H9 (cell line): ENCODE data around the gene TMEM87A. TPM values are rescaled to one million over a fixed set of nuclear protein-coding genes. Genes with fewer than 3 reads are reported as not detected.

ENCODE experiments used
- DNase-seq: peaks from one replicate; pipeline ENCODE4 v3.0.0-alpha.2; 2017
- H2AFZ ChIP-seq: one replicate; pipeline ENCODE4 v1.6.1; 2013; ENCODE audit warnings: mild to moderate bottlenecking, low read length, control low read depth, moderate library complexity
- H2AK5ac ChIP-seq: 2 replicates; pipeline ENCODE4 v1.6.1; 2013; ENCODE audit warnings: low read length, control low read depth, mixed read lengths; ENCODE audit not compliant: insufficient read length
- H2BK120ac ChIP-seq: one replicate; pipeline ENCODE4 v1.6.1; 2013; ENCODE audit warnings: low read depth, mild to moderate bottlenecking, low read length, control low read depth, inconsistent platforms; ENCODE audit not compliant: poor library complexity, severe bottlenecking
- H2BK12ac ChIP-seq: 2 replicates; pipeline ENCODE4 v1.6.1; 2013; ENCODE audit warnings: low read length, control low read depth, mixed read lengths, low read depth; ENCODE audit not compliant: insufficient read length
- H2BK15ac ChIP-seq: 2 replicates; pipeline ENCODE4 v1.6.1; 2013; ENCODE audit warnings: low read depth, low read length, control low read depth
- H2BK20ac ChIP-seq: one replicate; pipeline ENCODE4 v1.6.1; 2013; ENCODE audit warnings: low read depth, mild to moderate bottlenecking, low read length, control low read depth, inconsistent platforms; ENCODE audit not compliant: poor library complexity, severe bottlenecking
- H2BK5ac ChIP-seq: 2 replicates; pipeline ENCODE4 v1.6.1; 2013; ENCODE audit warnings: low read length, control low read depth, mixed read lengths; ENCODE audit not compliant: insufficient read length
- H3K14ac ChIP-seq: 2 replicates; pipeline ENCODE4 v1.6.1; 2013; ENCODE audit warnings: low read length, control low read depth; ENCODE audit not compliant: insufficient read depth
- H3K18ac ChIP-seq: 2 replicates; pipeline ENCODE4 v1.6.1; 2013; ENCODE audit warnings: low read depth, mild to moderate bottlenecking, mixed read lengths, low read length, control low read depth; ENCODE audit not compliant: insufficient read length
- H3K23ac ChIP-seq: 2 replicates; pipeline ENCODE4 v1.6.1; 2013; ENCODE audit warnings: low read length, control low read depth, mixed read lengths, low read depth; ENCODE audit not compliant: insufficient read length
- H3K23me2 ChIP-seq: 2 replicates; pipeline ENCODE4 v1.6.1; 2013; ENCODE audit warnings: low read depth, mild to moderate bottlenecking, mixed read lengths, low read length, control low read depth; ENCODE audit not compliant: insufficient read length, poor library complexity, severe bottlenecking
- H3K27ac ChIP-seq: 2 replicates; pipeline ENCODE4 v1.5.1; 2013; ENCODE audit warnings: low read length, control low read depth, mixed read lengths, low read depth; ENCODE audit not compliant: insufficient read length
- H3K27me3 ChIP-seq: 2 replicates; pipeline ENCODE4 v1.6.1; 2013; ENCODE audit warnings: low read length, control low read depth, inconsistent platforms; ENCODE audit not compliant: insufficient read depth
- H3K4ac ChIP-seq: 2 replicates; pipeline ENCODE4 v1.6.1; 2013; ENCODE audit warnings: low read depth, mild to moderate bottlenecking, control low read depth, inconsistent platforms, low read length, moderate library complexity
- H3K4me1 ChIP-seq: 2 replicates; pipeline ENCODE4 v1.6.1; 2013; ENCODE audit warnings: low read length, control low read depth, inconsistent platforms; ENCODE audit not compliant: insufficient read depth
- H3K4me2 ChIP-seq: 2 replicates; pipeline ENCODE4 v1.6.1; 2013; ENCODE audit warnings: low read length, control low read depth, mixed read lengths; ENCODE audit not compliant: insufficient read length, insufficient read depth
- H3K56ac ChIP-seq: 2 replicates; pipeline ENCODE4 v1.6.1; 2013; ENCODE audit warnings: low read depth, mild to moderate bottlenecking, mixed read lengths, low read length, control low read depth; ENCODE audit not compliant: insufficient read length
- H3K79me1 ChIP-seq: 2 replicates; pipeline ENCODE4 v1.6.1; 2013; ENCODE audit warnings: low read depth, mild to moderate bottlenecking, moderate library complexity, low read length, control low read depth, inconsistent platforms; ENCODE audit not compliant: insufficient read depth, poor library complexity, severe bottlenecking
- H3K79me2 ChIP-seq: 2 replicates; pipeline ENCODE4 v1.6.1; 2013; ENCODE audit warnings: low read length, control low read depth, inconsistent platforms; ENCODE audit not compliant: insufficient read depth
- H3K9ac ChIP-seq: 2 replicates; pipeline ENCODE4 v1.6.1; 2013; ENCODE audit warnings: low read length, control low read depth, mixed read lengths; ENCODE audit not compliant: insufficient read length; ENCODE audit errors: extremely low read depth
- H3K9me3 ChIP-seq: one replicate; pipeline ENCODE4 v1.6.1; 2013; ENCODE audit warnings: low read depth, low read length, inconsistent platforms; ENCODE audit not compliant: control insufficient read depth
- H3T11ph ChIP-seq: one replicate; pipeline ENCODE4 v1.6.1; 2013; ENCODE audit warnings: mild to moderate bottlenecking, low read length, control low read depth, inconsistent platforms
- H4K20me1 ChIP-seq: one replicate; pipeline ENCODE4 v1.6.1; 2013; ENCODE audit not compliant: control insufficient read depth, insufficient read length, insufficient read depth
- H4K5ac ChIP-seq: 2 replicates; pipeline ENCODE4 v1.6.1; 2013; ENCODE audit warnings: low read depth, mild to moderate bottlenecking, mixed read lengths, low read length, control low read depth; ENCODE audit not compliant: insufficient read length
- H4K8ac ChIP-seq: replicated peaks from 2 replicates; pipeline ENCODE4 v1.6.1; 2013; ENCODE audit warnings: low read length, control low read depth, mixed read lengths, low read depth; ENCODE audit not compliant: insufficient read length
- H4K91ac ChIP-seq: 2 replicates; pipeline ENCODE4 v1.6.1; 2013; ENCODE audit warnings: low read depth, mild to moderate bottlenecking, moderate library complexity, mixed read lengths, low read length, control low read depth; ENCODE audit not compliant: insufficient read length
- H3K27ac Mint-ChIP-seq, 3 experiments: 2 replicates in 2 of 3; 3 replicates in 1 of 3; pipeline ENCODE4 v1.8.0; 2020 to 2021; ENCODE audit warnings: mixed read lengths in 3 of 3, mild to moderate bottlenecking in 1 of 3, moderate library complexity in 1 of 3
- H3K27me3 Mint-ChIP-seq: 2 replicates; pipeline ENCODE4 v1.8.0; 2021; ENCODE audit warnings: low read depth, mild to moderate bottlenecking, moderate library complexity, mixed read lengths
- H3K36me3 Mint-ChIP-seq, 3 experiments: 2 replicates in 2 of 3; 3 replicates in 1 of 3; pipeline ENCODE4 v1.8.0; 2020 to 2021; ENCODE audit warnings: low read depth in 3 of 3, mixed read lengths in 3 of 3; ENCODE audit not compliant: insufficient read depth in 1 of 3
- H3K4me1 Mint-ChIP-seq, 2 experiments: 2 replicates each; pipeline ENCODE4 v1.8.0; 2020; ENCODE audit warnings: mixed read lengths in 2 of 2
- H3K4me3 Mint-ChIP-seq, 2 experiments: 2 replicates in 1 of 2; 3 replicates in 1 of 2; pipeline ENCODE4 v1.8.0; 2020 to 2021; ENCODE audit warnings: mild to moderate bottlenecking in 2 of 2, mixed read lengths in 2 of 2, moderate library complexity in 1 of 2
- H3K9me3 Mint-ChIP-seq, 2 experiments: 2 replicates in 1 of 2; 3 replicates in 1 of 2; pipeline ENCODE4 v1.8.0; 2020; ENCODE audit warnings: mild to moderate bottlenecking in 2 of 2, mixed read lengths in 2 of 2, moderate library complexity in 1 of 2
- CTCF ChIP-seq: fragments of 200-600 bp; sonication (generic); conservative IDR thresholded peaks from 3 replicates; pipeline ENCODE4 v1.8.0; 2021; ENCODE audit warnings: antibody characterized with exemption, mild to moderate bottlenecking
- total RNA-seq: library from RNA; stranded (reverse); gene quantifications from 2 replicates; pipeline ENCODE4 v1.2.1, GENCODE V29; 2021

The TMEM87A gene
- total RNA-seq, 1 experiment from 2014 or later = 46.7 TPM

DNA sequence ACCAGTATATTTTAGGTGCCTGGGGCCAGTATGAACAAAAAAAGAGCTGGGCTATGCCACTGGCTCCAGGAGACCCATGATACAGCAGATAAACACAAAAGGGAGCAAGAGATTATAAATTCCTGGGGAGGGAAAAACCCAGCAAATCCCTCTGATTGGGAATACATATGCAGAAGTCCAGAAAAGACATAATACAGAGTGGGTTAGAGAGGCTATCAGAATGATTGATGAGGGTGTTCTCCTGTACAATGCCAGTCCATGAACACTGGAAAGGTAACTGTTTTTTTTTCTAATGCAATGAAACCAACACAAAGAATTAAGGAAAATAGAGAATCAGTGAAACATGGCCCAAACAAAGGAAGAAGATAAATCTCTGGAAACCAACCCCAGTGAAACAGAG, 59.7 kb downstream of the TMEM87A start:
- Histone ChIP-seq H3K9me3 (no peaks in the 10 kb centered on the region), H2BK15ac (no peak overlapping the region), H3K23ac (no peak overlapping the region), H4K20me1 (no peaks in the 10 kb centered on the region), H2BK20ac (no peak overlapping the region), H3T11ph (no peak overlapping the region), H3K18ac (no peak overlapping the region), H4K91ac (no peak overlapping the region), H2AK5ac (no peak overlapping the region), H3K23me2 (no peaks in the 10 kb centered on the region), H3K56ac (no peak overlapping the region), H4K8ac (no peak overlapping the region), H2BK5ac (no peak overlapping the region), H3K4me1 (no peaks in the 10 kb centered on the region), H3K79me1 (peaks cover 3% of the 10 kb centered on the region), H2BK12ac (no peak overlapping the region), H2AFZ (no peak overlapping the region), H3K4me2 (no peak overlapping the region), H3K9ac (no peak overlapping the region), H3K27ac (no peak overlapping the region), H3K14ac (no peak overlapping the region), H3K79me2 (no peaks in the 10 kb centered on the region), H3K27me3 (no peaks in the 10 kb centered on the region), H3K4ac (no peak overlapping the region), H4K5ac (no peak overlapping the region), H2BK120ac (no peak overlapping the region)
- H3K9me3 Mint-ChIP-seq = no peaks in the 10 kb centered on the region
- H3K27me3 Mint-ChIP-seq = no peaks in the 10 kb centered on the region
- H3K4me1 Mint-ChIP-seq = no peaks in the 10 kb centered on the region; a peak in 2 of 4 replicates
- no peak overlapping the region; a peak in 2 of 7 replicates for H3K27ac Mint-ChIP-seq
- no peak for TF ChIP-seq CTCF
- DNase-seq = no peak
- peaks cover 9 to 55% (median 47%) of the 10 kb centered on the region in 3 experiments; a peak in 6 of 7 replicates for H3K36me3 Mint-ChIP-seq
- H3K4me3 Mint-ChIP-seq = no peak overlapping the region
